Uterus (tissue), 2 donors: ENCODE results near the gene PRSS33.

ENCODE experiments used
- POLR2A ChIP-seq, 2 donors: fragments of 450-650 bp; IDR thresholded peaks; one replicate each; pipeline ENCODE4 v1.6.1; 2016; ENCODE audit warnings: antibody characterized with exemption in 2 of 2, mild to moderate bottlenecking in 1 of 2, moderate library complexity in 1 of 2
- TF ChIP-seq, protein P1 (sequence below), 4 experiments: fragments of 200-600 bp in 2 of 4; fragments of 450-650 bp in 2 of 4; sonication (generic) in 2 of 4; IDR thresholded peaks; one replicate each; pipeline ENCODE4 v1.5.1; 2016 to 2019; ENCODE audit warnings: antibody characterized with exemption in 4 of 4, mild to moderate bottlenecking in 2 of 4, moderate library complexity in 1 of 4

DNA sequence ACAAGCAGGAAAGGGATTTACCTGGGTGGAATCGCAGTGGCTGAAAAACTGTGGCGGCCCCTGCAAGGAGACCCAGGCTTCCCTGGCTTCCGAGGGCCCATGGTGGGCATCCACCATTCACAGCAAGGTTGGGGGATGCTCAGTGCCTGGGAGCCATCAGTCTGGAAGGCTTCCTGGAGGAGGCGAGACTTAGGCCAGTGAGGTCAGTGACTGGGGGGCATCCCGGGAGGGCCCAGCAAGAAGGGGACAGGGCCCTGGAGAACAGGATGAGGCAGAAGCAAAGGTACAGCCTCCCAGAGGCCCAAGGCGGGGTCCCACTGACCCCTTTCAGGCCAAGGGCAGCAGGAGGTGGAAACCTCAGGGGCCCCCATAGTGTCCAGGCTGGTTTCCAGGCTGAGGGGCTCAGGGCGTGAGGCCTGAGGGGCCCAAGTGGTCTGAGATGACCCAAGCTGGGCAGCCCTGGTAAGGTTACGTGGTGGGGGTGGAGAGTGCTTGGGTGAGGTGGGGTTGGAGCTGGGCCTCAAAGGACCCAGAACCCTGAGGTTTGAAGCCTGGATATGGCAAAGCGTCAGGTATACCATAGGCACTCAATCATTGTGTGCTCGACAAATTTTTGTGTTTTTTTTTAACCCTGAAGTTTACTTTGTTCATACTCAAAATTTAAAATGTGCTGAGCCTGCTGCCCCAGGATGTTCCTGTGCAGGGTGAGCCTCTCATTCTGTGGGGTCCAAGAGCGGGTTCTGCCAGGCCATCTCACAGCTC, 50.7 kb downstream of the PRSS33 start:
- TF ChIP-seq, protein P1, sequence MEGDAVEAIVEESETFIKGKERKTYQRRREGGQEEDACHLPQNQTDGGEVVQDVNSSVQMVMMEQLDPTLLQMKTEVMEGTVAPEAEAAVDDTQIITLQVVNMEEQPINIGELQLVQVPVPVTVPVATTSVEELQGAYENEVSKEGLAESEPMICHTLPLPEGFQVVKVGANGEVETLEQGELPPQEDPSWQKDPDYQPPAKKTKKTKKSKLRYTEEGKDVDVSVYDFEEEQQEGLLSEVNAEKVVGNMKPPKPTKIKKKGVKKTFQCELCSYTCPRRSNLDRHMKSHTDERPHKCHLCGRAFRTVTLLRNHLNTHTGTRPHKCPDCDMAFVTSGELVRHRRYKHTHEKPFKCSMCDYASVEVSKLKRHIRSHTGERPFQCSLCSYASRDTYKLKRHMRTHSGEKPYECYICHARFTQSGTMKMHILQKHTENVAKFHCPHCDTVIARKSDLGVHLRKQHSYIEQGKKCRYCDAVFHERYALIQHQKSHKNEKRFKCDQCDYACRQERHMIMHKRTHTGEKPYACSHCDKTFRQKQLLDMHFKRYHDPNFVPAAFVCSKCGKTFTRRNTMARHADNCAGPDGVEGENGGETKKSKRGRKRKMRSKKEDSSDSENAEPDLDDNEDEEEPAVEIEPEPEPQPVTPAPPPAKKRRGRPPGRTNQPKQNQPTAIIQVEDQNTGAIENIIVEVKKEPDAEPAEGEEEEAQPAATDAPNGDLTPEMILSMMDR (IDR thresholded peaks at IDR 0.05), result no peak
- TF ChIP-seq POLR2A (IDR thresholded peaks at IDR 0.05), result no peak
